OCI-LY7 (cell line): ENCODE data around the gene GLI3.

Experiments
- CTCF ChIP-seq: fragments of 200-600 bp; sonication (generic); conservative IDR thresholded peaks from 2 replicates; pipeline ENCODE4 v1.5.1; 2014; ENCODE audit warnings: mild to moderate bottlenecking, antibody characterized with exemption, low read length, moderate library complexity, mixed read lengths
- EZH2phosphoT487 ChIP-seq: fragments of 200-600 bp; sonication (generic); IDR thresholded peaks from 2 replicates; pipeline ENCODE4 v1.6.1; 2018; ENCODE audit warnings: low read depth, borderline replicate concordance, mild to moderate bottlenecking, mixed run types, antibody characterized with exemption, low read length, moderate library complexity, mixed read lengths

DNA sequence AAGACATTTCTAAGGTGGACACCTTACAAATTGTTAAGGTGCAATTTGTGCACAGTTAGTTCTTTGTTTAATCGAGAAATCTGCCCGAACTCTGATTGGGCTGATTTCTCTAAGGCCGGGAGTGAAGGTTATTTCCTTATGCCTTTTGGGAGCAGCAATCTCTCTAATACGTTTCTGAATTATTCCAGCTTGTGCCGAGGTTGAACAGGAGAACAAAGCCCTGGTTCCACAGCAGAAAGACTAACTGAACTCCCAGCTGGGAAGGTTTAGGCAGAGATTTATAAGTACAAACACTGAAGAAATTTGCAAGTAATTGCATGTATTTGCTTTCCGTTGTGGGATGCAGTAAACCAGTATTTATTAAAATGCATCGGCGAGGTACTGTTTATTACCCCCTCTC is 116.8 kb downstream of the GLI3 start:
- TF ChIP-seq CTCF: no peak
- TF ChIP-seq EZH2phosphoT487: no peak
